ENCODE data around the gene YJEFN3.

DNA sequence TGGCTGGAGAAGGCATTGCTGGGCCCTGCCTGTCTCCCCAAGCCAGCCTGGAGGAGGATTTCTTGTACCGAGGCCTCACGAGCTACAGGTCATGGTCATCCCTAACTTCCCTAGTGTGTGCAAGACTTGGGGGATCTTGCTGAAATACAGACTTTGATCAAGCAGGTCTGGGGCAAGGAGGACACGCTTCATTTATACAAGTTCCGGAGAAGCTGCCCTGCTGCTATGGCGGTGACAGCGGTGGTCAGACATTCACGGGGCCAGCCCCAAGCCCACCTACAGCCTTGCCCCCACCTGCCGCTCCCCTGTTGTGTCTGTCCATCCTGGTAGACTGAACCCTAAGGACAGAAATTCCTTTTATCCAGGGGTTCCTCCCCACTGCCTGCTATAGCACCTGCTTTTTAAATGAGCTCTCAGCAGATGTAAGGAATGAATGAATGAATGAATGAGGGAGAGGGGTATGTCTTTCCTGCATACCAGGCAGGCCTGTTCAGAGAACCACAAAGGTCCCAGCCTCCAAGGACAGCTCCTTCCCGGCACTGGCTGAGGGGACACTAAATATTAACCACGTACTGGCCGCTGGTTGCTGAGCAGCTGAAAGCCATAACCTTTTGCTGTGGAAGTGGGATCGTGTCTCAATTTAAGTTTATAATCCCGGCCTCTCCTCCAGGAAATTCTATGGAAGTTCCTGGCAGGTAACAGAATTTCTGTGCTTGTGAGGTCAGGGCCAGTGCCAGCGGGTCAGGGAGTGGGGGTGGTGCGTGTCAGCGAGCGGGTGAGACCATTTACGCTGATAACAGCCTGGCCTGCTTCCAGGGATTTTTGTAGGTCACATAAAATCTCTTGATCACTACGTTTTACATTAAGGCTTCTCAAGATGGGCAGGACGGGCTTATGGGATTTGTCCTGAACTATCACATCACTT, 40.5 kb upstream of the YJEFN3 start:
- TF ChIP-seq, protein P1, sequence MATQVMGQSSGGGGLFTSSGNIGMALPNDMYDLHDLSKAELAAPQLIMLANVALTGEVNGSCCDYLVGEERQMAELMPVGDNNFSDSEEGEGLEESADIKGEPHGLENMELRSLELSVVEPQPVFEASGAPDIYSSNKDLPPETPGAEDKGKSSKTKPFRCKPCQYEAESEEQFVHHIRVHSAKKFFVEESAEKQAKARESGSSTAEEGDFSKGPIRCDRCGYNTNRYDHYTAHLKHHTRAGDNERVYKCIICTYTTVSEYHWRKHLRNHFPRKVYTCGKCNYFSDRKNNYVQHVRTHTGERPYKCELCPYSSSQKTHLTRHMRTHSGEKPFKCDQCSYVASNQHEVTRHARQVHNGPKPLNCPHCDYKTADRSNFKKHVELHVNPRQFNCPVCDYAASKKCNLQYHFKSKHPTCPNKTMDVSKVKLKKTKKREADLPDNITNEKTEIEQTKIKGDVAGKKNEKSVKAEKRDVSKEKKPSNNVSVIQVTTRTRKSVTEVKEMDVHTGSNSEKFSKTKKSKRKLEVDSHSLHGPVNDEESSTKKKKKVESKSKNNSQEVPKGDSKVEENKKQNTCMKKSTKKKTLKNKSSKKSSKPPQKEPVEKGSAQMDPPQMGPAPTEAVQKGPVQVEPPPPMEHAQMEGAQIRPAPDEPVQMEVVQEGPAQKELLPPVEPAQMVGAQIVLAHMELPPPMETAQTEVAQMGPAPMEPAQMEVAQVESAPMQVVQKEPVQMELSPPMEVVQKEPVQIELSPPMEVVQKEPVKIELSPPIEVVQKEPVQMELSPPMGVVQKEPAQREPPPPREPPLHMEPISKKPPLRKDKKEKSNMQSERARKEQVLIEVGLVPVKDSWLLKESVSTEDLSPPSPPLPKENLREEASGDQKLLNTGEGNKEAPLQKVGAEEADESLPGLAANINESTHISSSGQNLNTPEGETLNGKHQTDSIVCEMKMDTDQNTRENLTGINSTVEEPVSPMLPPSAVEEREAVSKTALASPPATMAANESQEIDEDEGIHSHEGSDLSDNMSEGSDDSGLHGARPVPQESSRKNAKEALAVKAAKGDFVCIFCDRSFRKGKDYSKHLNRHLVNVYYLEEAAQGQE (IDR thresholded peaks at IDR 0.05), result no peak
- no peak for TF ChIP-seq JUNB (IDR thresholded peaks at IDR 0.05)
- TF ChIP-seq PHF8 (IDR thresholded peaks at IDR 0.05; ENCODE audit: borderline replicate concordance, low read depth), result no peak
- TF ChIP-seq, protein P2, sequence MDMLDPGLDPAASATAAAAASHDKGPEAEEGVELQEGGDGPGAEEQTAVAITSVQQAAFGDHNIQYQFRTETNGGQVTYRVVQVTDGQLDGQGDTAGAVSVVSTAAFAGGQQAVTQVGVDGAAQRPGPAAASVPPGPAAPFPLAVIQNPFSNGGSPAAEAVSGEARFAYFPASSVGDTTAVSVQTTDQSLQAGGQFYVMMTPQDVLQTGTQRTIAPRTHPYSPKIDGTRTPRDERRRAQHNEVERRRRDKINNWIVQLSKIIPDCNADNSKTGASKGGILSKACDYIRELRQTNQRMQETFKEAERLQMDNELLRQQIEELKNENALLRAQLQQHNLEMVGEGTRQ (IDR thresholded peaks at IDR 0.05), result no peak

Measured in A549 (cell line).